ENCODE data around the gene LOXL3.

The LOXL3 gene

GRCh38 chr2:74505448-74506246 is 48.1 kb downstream of the LOXL3 start:
- no peak for DNase-seq (ENCODE audit: low read depth)

- no peak for DNase-seq (ENCODE audit: low read depth)
Observed at GRCh38 chr2:74504591-74504990, 49.2 kb downstream of the LOXL3 start.

- no peak for DNase-seq (ENCODE audit: low read depth)
Observed at GRCh38 chr2:74503506-74504475, 50.0 kb downstream of the LOXL3 start.

DNA sequence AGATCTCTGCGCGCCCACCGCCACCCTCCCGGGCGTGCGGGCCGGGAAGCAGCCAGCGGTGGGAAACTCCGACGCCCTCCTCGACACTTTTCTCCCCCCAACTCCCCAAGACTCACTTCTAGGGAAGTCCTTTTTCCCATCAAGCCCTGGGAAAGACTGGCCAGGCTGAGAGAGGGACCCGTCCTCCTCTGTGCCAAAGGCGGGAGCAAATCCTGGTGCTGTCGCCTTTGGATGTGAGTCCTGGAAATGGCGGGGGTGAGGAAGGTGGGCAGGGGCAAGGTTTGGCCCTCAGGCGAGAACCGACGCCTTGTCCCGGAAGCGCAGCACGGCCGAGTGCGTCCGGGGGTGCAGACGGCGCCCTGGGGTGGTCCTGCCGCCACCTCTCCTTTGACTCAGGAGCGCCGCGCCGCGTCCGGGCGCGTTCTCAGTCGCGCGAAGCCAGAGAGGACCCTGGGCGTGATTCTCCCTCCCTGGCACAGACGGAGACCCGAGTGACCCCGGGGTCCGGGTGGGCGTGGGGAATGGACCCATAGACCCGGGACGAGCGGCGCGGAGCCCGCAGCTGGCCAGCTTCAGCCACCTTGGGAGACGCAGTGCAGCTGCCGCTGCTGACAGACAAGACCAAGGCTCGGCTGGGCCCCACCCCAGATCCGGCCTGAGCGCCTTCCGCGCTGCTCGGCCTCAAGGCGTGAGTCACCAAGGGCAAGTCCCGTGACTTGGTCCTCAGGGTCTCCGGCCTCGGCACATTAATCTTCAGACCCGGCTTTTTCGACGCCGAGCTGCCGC is 50.8 kb downstream of the LOXL3 start:
- no peak for DNase-seq (ENCODE audit: low read depth)

DNA sequence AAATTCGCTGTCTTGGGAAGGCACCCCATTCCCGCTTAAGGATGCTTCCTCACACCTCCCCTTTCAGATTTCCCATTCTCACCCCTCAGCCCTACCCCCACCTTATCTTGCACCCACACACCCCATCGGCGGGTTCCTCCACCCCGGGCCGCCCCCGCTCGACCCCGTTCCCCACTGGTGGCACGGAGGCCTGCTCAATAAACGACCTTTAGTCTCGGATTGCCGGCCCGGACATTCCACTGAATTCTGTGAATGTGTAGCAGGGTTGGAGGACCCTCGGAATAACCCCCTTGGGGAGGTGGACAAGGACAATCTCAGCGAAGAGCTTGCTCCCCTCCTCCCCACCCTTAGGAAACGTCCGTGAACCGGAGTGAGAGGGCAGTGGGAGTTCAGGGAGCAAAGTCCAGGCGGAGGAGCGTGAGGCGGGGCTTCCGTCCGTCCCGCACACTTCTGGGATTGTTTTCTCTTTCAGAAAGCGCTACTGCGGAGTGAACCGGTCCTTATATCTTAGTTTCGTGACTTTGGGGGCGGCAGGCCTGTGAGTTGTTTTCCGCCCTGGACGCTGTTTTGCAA is 51.5 kb downstream of the LOXL3 start:
- no peak for DNase-seq (ENCODE audit: low read depth)

DNA sequence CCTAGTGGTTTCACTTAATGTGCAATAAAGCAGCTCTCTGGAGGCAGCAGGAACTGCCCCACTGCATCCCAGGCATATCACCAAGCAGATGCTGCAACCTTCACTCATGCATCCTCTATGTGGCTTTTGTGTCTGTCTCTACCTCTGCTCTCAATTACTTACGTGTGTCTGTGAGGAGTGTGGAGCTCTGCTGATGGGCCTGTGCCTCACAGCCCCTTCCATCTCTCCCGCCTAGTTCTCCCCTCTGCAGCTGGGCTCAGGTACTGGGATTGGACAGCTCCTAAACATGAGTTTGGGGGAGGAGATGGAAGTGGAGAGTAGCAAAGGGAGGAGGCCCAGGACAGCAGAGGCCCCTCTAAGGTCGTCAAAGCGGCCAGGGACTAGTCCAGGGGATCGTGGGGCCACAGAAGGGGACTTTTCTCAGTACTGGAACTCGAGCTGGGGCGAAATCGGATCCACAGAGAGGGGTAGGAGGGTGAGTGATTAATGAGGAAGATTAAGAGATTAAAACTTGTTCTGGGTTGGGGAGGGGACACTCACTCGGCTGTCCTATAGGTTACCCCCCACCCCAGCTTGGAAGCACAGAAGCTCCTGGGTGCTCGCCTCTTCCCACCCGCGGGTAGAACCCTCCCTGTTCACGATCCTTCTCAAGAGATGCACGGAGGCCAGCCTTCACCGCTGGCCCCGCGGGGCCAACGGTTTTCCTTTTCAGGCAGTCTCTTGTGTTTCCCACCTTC is 52.2 kb downstream of the LOXL3 start:
- DNase-seq (ENCODE audit: low read depth): no peak

DNA sequence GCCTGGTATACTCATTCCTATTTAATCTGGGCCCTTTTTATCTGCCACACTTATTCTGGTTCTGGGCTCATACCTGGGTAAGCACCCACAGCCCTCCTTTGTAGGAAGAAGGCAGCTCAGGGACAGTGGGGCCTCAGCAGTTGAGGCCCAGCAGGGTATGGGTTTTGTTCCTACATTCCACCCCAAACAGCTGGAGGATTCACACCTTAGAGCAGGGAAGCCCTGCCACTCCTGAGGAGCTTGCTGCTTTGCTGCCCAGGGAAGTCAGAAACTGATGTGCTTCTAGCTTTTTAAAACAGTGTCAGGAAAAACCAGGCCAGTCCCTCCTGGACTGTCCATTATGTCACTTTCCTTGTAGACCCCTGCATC is 53.2 kb downstream of the LOXL3 start:
- no peak for DNase-seq (ENCODE audit: low read depth)

DNA sequence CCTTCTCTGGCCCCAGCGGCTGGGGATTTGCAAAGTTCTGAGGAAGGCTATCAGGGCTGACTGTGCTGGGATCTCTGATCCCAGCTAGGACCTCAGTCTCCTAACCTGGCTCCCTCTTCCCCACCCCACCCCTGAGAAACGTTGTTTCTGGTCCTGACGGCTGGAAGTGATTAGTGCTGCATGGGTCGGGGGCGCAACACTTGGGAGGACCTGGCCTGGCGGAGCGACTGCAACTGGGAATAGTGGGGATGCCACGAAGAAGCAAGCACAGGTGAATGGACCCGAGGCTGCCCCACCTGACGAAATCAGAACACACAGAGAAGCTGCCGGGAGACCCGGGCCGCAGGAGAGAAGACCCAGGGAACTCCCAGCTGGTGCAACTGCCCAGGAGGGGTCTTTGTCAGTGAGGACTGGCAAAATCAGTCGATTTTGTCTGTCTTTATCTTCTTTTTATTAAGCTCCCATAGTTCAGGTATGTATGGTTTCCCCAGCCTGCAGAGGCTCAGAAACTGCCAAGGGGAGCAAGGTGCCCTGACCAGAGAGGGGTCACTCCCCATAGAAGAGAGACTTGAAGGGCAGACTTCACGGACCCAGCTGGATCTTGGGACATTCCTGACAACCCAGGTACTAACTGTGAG is 53.7 kb downstream of the LOXL3 start:
- DNase-seq (ENCODE audit: low read depth): no peak

GRCh38 chr2:74499267-74499939 is 54.3 kb downstream of the LOXL3 start, which contains the start of gene LBX2:
Gene LBX2, minus strand, starts transcription at chr2:74499603. Its CDS starts 66 bp downstream, at chr2:74499537.
- DNase-seq (ENCODE audit: low read depth): no peak

DNA sequence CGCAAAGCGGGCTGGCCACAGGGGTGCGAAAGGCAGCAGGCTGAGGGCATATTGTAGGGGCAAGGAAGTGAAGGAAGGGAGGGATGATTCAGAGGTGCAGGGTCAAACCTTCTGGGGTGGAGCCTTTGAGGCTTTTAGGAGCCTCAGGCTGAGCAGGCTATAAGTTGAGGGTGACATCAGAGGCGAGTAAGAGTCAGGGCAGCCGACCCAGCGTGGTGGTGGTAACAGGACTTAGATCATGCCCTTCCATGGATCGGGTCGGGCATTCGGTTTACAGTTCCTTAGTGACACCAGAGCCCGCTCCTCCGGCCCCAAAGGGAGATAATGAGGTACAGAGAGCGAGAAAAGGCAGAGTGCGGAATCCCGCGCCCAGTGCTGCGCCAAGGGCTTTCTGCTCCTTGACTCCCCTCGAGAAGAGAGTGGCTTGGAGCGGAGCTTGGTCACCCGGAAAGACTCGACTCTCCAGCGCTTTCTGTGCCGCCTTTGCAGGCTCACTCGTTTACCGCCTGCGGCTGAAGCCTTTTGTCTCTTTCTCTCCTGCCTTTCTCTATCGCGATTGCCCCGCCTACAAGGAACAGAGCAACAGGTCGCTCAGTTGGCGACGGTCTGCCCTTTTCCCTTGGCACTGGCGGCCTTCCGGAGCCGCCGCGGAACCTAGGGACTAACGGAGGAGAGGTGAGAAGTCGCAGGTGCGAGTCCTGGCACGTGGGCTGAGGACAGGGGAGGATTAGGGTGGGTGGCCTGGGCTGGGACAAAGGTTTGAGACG is 55.1 kb downstream of the LOXL3 start:
- DNase-seq (ENCODE audit: low read depth): no peak

GRCh38 chr2:74497777-74498499 is 55.8 kb downstream of the LOXL3 start:
- DNase-seq (ENCODE audit: low read depth): no peak

- no peak for DNase-seq (ENCODE audit: low read depth)
Observed at GRCh38 chr2:74496997-74497776, 56.6 kb downstream of the LOXL3 start.

DNA sequence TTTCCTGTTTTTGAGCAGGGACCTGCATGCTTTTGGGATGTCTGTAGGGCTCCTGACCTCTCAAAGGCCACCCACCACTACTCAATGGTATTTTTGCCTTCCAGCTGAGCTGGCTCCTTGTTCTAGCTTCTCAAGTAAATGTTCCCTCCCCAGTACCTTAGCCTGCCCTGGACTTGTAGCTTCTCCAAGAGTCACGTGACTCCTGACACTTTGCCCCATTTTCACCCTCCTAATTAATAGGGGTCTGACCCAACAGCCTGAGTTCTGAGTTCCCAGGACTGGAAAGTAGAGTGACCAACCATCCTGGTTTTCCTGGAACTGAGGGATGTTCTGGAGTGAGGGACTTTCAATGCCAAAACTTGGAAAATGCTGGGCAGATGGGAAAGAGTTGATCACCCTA is 58.3 kb downstream of the LOXL3 start:
- no peak for DNase-seq (ENCODE audit: low read depth)

GRCh38 chr2:74493546-74493945 is 60.2 kb downstream of the LOXL3 start:
- no peak for DNase-seq (ENCODE audit: low read depth)

DNA sequence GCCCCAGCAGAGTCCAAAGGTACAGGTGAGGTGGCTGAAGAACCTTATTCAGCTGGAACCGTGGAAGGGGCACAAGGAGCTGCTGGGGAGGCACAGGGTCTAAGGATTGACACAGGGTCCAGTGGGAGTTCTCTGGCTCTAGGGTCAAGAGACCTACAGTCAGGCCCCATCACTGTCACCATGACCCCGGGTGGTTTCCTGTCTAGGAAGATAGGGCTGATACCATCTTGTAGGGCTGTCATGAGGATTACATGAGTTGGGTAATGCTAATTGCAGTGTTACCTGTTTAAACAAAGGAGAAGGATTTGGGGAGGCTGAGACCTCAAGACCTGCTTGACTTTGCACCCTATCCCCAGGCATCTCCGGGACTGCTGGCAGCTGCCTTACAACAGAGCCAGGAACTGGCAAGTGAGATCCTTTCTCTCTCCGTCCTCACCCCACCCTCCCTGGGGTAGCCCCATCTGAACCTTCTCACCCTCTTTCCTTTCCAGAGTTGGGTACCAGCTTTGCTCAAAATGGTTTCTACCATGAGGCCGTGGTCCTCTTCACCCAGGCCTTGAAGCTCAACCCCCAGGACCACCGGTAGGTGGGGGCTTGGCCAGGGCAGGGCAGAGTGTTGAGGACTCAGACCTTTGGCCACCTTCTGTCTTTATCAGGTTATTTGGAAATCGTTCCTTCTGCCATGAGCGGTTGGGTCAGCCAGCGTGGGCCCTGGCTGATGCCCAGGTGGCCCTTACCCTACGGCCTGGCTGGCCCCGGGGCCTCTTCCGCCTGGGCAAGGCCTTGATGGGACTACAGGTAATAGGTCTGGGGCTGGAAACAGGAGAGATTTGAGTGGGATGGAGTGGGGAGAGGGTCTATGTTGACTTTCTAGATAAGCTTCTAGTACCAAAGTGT is 61.8 kb downstream of the LOXL3 start:
- no peak for DNase-seq (ENCODE audit: low read depth)

DNA sequence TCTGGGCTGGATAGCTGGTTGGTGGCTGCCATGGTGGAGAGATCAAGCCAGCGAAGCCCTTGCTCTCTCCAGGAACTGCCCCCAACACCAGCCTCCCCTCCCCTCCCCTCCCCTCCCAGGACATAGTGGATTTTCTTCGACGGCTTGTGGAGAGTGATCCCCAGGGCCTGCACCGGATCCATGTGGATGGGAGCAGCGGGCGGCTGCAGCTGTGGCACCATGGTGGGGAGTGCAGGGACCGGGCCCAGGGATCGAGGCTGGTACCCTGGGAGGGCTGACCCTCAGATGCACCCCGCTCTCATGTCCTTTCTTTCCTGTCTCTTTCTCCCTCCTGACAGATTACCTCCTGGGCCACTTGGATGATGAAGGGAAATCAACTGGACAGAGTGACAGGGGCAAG is 63.8 kb downstream of the LOXL3 start:
- DNase-seq (ENCODE audit: low read depth): no peak

Data from non-pigmented ciliary epithelial cell (primary cell).